NCI-H1436 (cell line): ENCODE data around the gene DENND1A.
"Not testable (repeated sequence)": the region's sequence is repeated elsewhere in the genome, so short reads cannot be mapped to it uniquely, and the experiment has no call there.

ENCODE experiments used
- DNase-seq: peaks from one replicate; lab custom pipeline; 2025; lab: John Stamatoyannopoulos, UW

DENND1A gene

GRCh38 chr9:123923377-123923776, 6.5 kb downstream of the DENND1A start:
- no peak for DNase-seq

GRCh38 chr9:123922911-123923310, 7.0 kb downstream of the DENND1A start:
- DNase-seq, result no peak

- DNase-seq, result no peak
These were observed 7.5 kb downstream of the DENND1A start for GRCh38 chr9:123922431-123922830.

- DNase-seq, result no peak
These were observed 15.3 kb downstream of the DENND1A start for GRCh38 chr9:123914517-123915196.

- no peak for DNase-seq
These were observed 17.6 kb downstream of the DENND1A start for GRCh38 chr9:123912167-123912897.

- DNase-seq, result no peak
These were observed 18.9 kb downstream of the DENND1A start for GRCh38 chr9:123911024-123911423.

- DNase-seq, result not testable (repeated sequence)
These were observed 20.7 kb downstream of the DENND1A start for GRCh38 chr9:123909192-123909591.

GRCh38 chr9:123903550-123903949, 26.4 kb downstream of the DENND1A start:
- not testable (repeated sequence) for DNase-seq

GRCh38 chr9:123894822-123895221, 35.1 kb downstream of the DENND1A start:
- no peak for DNase-seq

GRCh38 chr9:123893831-123894460, 36.0 kb downstream of the DENND1A start:
- DNase-seq, result peak; percentile 27

- no peak for DNase-seq
These were observed 36.8 kb downstream of the DENND1A start for GRCh38 chr9:123893115-123893514.

- no peak for DNase-seq
These were observed 42.1 kb downstream of the DENND1A start for GRCh38 chr9:123887837-123888236.

GRCh38 chr9:123885834-123886233, 44.1 kb downstream of the DENND1A start:
- not testable (repeated sequence) for DNase-seq

GRCh38 chr9:123883634-123884033, 46.3 kb downstream of the DENND1A start:
- no peak for DNase-seq

GRCh38 chr9:123881604-123882003, 48.3 kb downstream of the DENND1A start:
- DNase-seq, result no peak

GRCh38 chr9:123880420-123880819, 49.5 kb downstream of the DENND1A start:
- DNase-seq, result no peak

GRCh38 chr9:123876750-123877149, 53.2 kb downstream of the DENND1A start:
- DNase-seq, result no peak

GRCh38 chr9:123872710-123873109, 57.2 kb downstream of the DENND1A start:
- no peak for DNase-seq

- DNase-seq, result no peak
These were observed 58.1 kb downstream of the DENND1A start for GRCh38 chr9:123871781-123872180.

- no peak for DNase-seq
These were observed 61.9 kb downstream of the DENND1A start for GRCh38 chr9:123868002-123868401.

- DNase-seq, result no peak
These were observed 62.9 kb downstream of the DENND1A start for GRCh38 chr9:123867034-123867433.

GRCh38 chr9:123866497-123866896, 63.4 kb downstream of the DENND1A start:
- DNase-seq, result no peak
